SK-N-SH (cell line): ENCODE data around the gene DHX35. TPM values are rescaled to one million over a fixed set of nuclear protein-coding genes. Genes with fewer than 3 reads are reported as not detected.

Source experiments
- CTCF ChIA-PET: fragments of 300-600, 350-600 bp; formaldehyde crosslinking; extraction: SDS; loops from one replicate; lab custom pipeline; 2021; lab: Yijun Ruan, JAX
- POLR2A ChIA-PET: fragments of 350-600 bp; sonication (Branson Sonifier 250); formaldehyde crosslinking; extraction: SDS; loops from one replicate; lab custom pipeline; 2020; ENCODE audit warnings: antibody characterized with exemption, inconsistent platforms; lab: Yijun Ruan, JAX
- DNase-seq: peaks from one replicate; pipeline ENCODE4 v3.0.0; 2012
- H2AFZ ChIP-seq: fragments of 200-600 bp; sonication (generic); 2 replicates; pipeline ENCODE4 v1.8.1; 2016; ENCODE audit warnings: antibody characterized with exemption, mild to moderate bottlenecking, low read depth
- H3F3A ChIP-seq: fragments of 200-600 bp; sonication (generic); replicated peaks from 2 replicates; pipeline ENCODE3; 2016; ENCODE audit warnings: antibody characterized with exemption, mild to moderate bottlenecking; ENCODE audit not compliant: insufficient read depth
- H3K27ac ChIP-seq, 2 experiments: fragments of 200-500 bp in 1 of 2; fragments of 200-600 bp in 1 of 2; sonication (Bioruptor generic) in 1 of 2; sonication (generic), shearing (Covaris generic) in 1 of 2; 2 replicates each; pipeline versions ENCODE4 v1.5.1 to v1.6.1; 2014 to 2016; ENCODE audit warnings: low read depth in 2 of 2, inconsistent platforms in 1 of 2, low read length in 1 of 2, mild to moderate bottlenecking in 1 of 2, mixed read lengths in 1 of 2
- H3K27me3 ChIP-seq: fragments of 200-600 bp; sonication (generic), shearing (Covaris generic); 2 replicates; pipeline ENCODE4 v1.6.1; 2016; ENCODE audit warnings: mixed run types; ENCODE audit not compliant: insufficient read depth
- H3K36me3 ChIP-seq, 2 experiments: fragments of 200-500 bp in 1 of 2; fragments of 200-600 bp in 1 of 2; sonication (Bioruptor generic) in 1 of 2; sonication (generic) in 1 of 2; replicated peaks in 1 of 2; 2 replicates each; pipeline versions ENCODE3 to v1.5.1; 2014 to 2016; ENCODE audit warnings: low read length in 1 of 2, mild to moderate bottlenecking in 1 of 2; ENCODE audit not compliant: insufficient read depth in 2 of 2, control insufficient read depth in 1 of 2
- H3K4me1 ChIP-seq, 2 experiments: fragments of 200-500 bp in 1 of 2; fragments of 200-600 bp in 1 of 2; sonication (Bioruptor generic) in 1 of 2; sonication (generic), shearing (Covaris generic) in 1 of 2; 2 replicates each; pipeline versions ENCODE4 v1.5.1 to v1.6.1; 2014 to 2016; ENCODE audit warnings: low read depth in 1 of 2, low read length in 1 of 2, mixed run types in 1 of 2; ENCODE audit not compliant: insufficient read depth in 2 of 2, control insufficient read depth in 1 of 2
- H3K4me2 ChIP-seq: fragments of 200-600 bp; sonication (generic), shearing (Covaris generic); 2 replicates; pipeline ENCODE4 v1.6.1; 2017; ENCODE audit warnings: mixed run types
- H3K4me3 ChIP-seq, 2 experiments: fragments of 200-500 bp in 1 of 2; fragments of 200-600 bp in 1 of 2; sonication (Bioruptor generic) in 1 of 2; sonication (generic), shearing (Covaris generic) in 1 of 2; 2 replicates each; pipeline versions ENCODE4 v1.5.1 to v1.8.1; 2014 to 2016; ENCODE audit warnings: low read depth in 2 of 2, inconsistent platforms in 1 of 2, low read length in 1 of 2, mild to moderate bottlenecking in 1 of 2, mixed read lengths in 1 of 2, moderate library complexity in 1 of 2
- H3K79me2 ChIP-seq: fragments of 200-600 bp; sonication (generic); 2 replicates; pipeline ENCODE4 v1.8.1; 2017; ENCODE audit warnings: mild to moderate bottlenecking; ENCODE audit not compliant: insufficient read depth
- H3K9ac ChIP-seq: fragments of 200-600 bp; sonication (generic); 2 replicates; pipeline ENCODE4 v1.6.1; 2017; ENCODE audit warnings: mixed run types
- H3K9me2 ChIP-seq: fragments of 200-600 bp; sonication (generic); 2 replicates; pipeline ENCODE4 v1.6.1; 2017; ENCODE audit warnings: mixed run types
- H3K9me3 ChIP-seq: fragments of 200-600 bp; sonication (generic); 2 replicates; pipeline ENCODE4 v1.6.1; 2017; ENCODE audit warnings: mixed run types, mild to moderate bottlenecking, moderate library complexity
- H4K20me1 ChIP-seq: fragments of 200-600 bp; sonication (generic); 2 replicates; pipeline ENCODE4 v1.6.1; 2017; ENCODE audit warnings: mild to moderate bottlenecking, mixed run types; ENCODE audit not compliant: insufficient read depth
- CHD2 ChIP-seq: fragments of 150-350 bp; IDR thresholded peaks from 2 replicates; pipeline ENCODE4 v1.6.1; 2018; ENCODE audit warnings: low read length; ENCODE audit not compliant: partially characterized antibody
- ELF1 ChIP-seq: IDR thresholded peaks from 2 replicates; pipeline ENCODE4 v1.4.0; 2012
- EP300 ChIP-seq, 2 experiments: IDR thresholded peaks; 2 replicates each; pipeline versions ENCODE4 v1.4.0 to v1.6.1; 2012; ENCODE audit warnings: borderline replicate concordance in 1 of 2, low read depth in 1 of 2, low read length in 1 of 2
- EZH2phosphoT487 ChIP-seq: fragments of 200-600 bp; sonication (generic); IDR thresholded peaks from 2 replicates; pipeline ENCODE4 v1.6.1; 2017; ENCODE audit warnings: low read depth, mixed run types, mild to moderate bottlenecking, antibody characterized with exemption, moderate library complexity, borderline replicate concordance
- FOSL2 ChIP-seq: IDR thresholded peaks from 2 replicates; pipeline ENCODE4 v1.4.0; 2012; ENCODE audit warnings: low read depth, mild to moderate bottlenecking, moderate library complexity, borderline replicate concordance
- FOXM1 ChIP-seq: IDR thresholded peaks from 2 replicates; pipeline ENCODE4 v1.4.0; 2012; ENCODE audit warnings: low read depth, mild to moderate bottlenecking
- JUND ChIP-seq: IDR thresholded peaks from 2 replicates; pipeline ENCODE4 v1.4.0; 2012
- MAX ChIP-seq: IDR thresholded peaks from 2 replicates; pipeline ENCODE4 v1.4.0; 2012; ENCODE audit warnings: low read depth
- MEF2A ChIP-seq: IDR thresholded peaks from 2 replicates; pipeline ENCODE4 v1.4.0; 2012; ENCODE audit warnings: low read depth, borderline replicate concordance
- NFIC ChIP-seq: IDR thresholded peaks from 2 replicates; pipeline ENCODE4 v1.4.0; 2012; ENCODE audit warnings: borderline replicate concordance
- NRF1 ChIP-seq: IDR thresholded peaks from 2 replicates; pipeline ENCODE4 v1.6.1; 2012; ENCODE audit warnings: low read depth, mild to moderate bottlenecking, low read length
- POLR2AphosphoS5 ChIP-seq: IDR thresholded peaks from 2 replicates; pipeline ENCODE4 v1.6.1; 2012; ENCODE audit warnings: low read depth, low read length
- RXRA ChIP-seq: IDR thresholded peaks from 2 replicates; pipeline ENCODE4 v1.4.0; 2012; ENCODE audit warnings: low read depth, mild to moderate bottlenecking, borderline replicate concordance
- SMC3 ChIP-seq: IDR thresholded peaks from 2 replicates; pipeline ENCODE4 v1.6.1; 2012; ENCODE audit warnings: low read depth, low read length, improper control_type of control experiment
- TCF12 ChIP-seq: IDR thresholded peaks from 2 replicates; pipeline ENCODE4 v1.4.0; 2012
- USF1 ChIP-seq: IDR thresholded peaks from 2 replicates; pipeline ENCODE4 v1.4.0; 2012; ENCODE audit warnings: low read depth, borderline replicate concordance
- USF2 ChIP-seq: fragments of 150-350 bp; IDR thresholded peaks from 2 replicates; pipeline ENCODE4 v1.6.1; 2017; ENCODE audit warnings: antibody characterized with exemption, low read length, low read depth, borderline replicate concordance
- ZBTB33 ChIP-seq: IDR thresholded peaks from 2 replicates; pipeline ENCODE4 v1.4.0; 2012; ENCODE audit warnings: low read depth, borderline replicate concordance
- WGBS: methylation state at CpG from one replicate; pipeline ENCODE4 v1.1.6; 2017; ENCODE audit warnings: low lambda C conversion rate; 5-methylcytosine and 5-hydroxymethylcytosine counted together
- polyA plus RNA-seq, 3 experiments: library from polyadenylated mRNA; depleted of rRNA; stranded (reverse); fragments of >200 nt; gene quantifications; 2 replicates each; pipeline ENCODE4 v1.2.3, GENCODE V29; 2012

DHX35 gene
- polyA plus RNA-seq, 1 of the 3 experiments (the other 2 are of a cell fraction) = 17.1 TPM

GRCh38 chr20:39067526-39068216 is 105.5 kb downstream of the DHX35 start:
- Histone ChIP-seq H3K4me3 (no peak overlapping the region), H3K36me3 (no peaks in the 10 kb centered on the region), H3K9me2 (no peaks in the 10 kb centered on the region), H3K79me2 (no peaks in the 10 kb centered on the region), H3K27me3 (no peaks in the 10 kb centered on the region), H3F3A (peaks cover 4% of the 10 kb centered on the region), H3K9ac (no peak overlapping the region), H3K4me1 (no peaks in the 10 kb centered on the region; a peak in 2 of 4 replicates), H3K4me2 (no peak overlapping the region), H2AFZ (no peak overlapping the region), H3K27ac (no peak overlapping the region), H3K9me3 (no peaks in the 10 kb centered on the region), H4K20me1 (no peaks in the 10 kb centered on the region)
- 32% methylated on average over 4 of the region's 5 CpGs for WGBS
- DNase-seq = no peak
- CTCF ChIA-PET = interaction anchor here (12.0 to 12.4 kb wide), 2 partner anchors 13 to 19 kb away, joined by 103 to 117 read pairs; no protein-coding TSS in a partner anchor
- POLR2A ChIA-PET = no interaction called here
- TF ChIP-seq NFIC (no peak), RXRA (no peak), NRF1 (no peak), ELF1 (no peak), ZBTB33 (no peak), USF2 (no peak), MEF2A (no peak), MAX (no peak), EZH2phosphoT487 (no peak), EP300 (IDR thresholded peaks at IDR 0.05; ENCODE audit: borderline replicate concordance in 1 of 2, low read depth in 1 of 2, low read length in 1 of 2) (no peak), POLR2AphosphoS5 (no peak), CHD2 (no peak)

- H2AFZ ChIP-seq = no peak overlapping the region
- H4K20me1 ChIP-seq = no peaks in the 10 kb centered on the region
- H3K4me2 ChIP-seq = no peak overlapping the region
- ChIA-PET POLR2A (no interaction called here), CTCF (interaction anchor here (1.2 to 12.4 kb wide), 5 partner anchors 10 to 42 kb away, joined by 3 to 117 read pairs (median 8); no protein-coding TSS in a partner anchor)
- no peaks in the 10 kb centered on the region for H3K79me2 ChIP-seq
- H3F3A ChIP-seq = peaks cover 4% of the 10 kb centered on the region
- no peak overlapping the region for H3K27ac ChIP-seq
- no peak overlapping the region for H3K4me3 ChIP-seq
- no peaks in the 10 kb centered on the region; the same call in 1 of the 2 replicates for H3K27me3 ChIP-seq
- H3K4me1 ChIP-seq = no peaks in the 10 kb centered on the region; a peak in 2 of 4 replicates
- H3K9me2 ChIP-seq = no peaks in the 10 kb centered on the region
- no peak for DNase-seq
- H3K9me3 ChIP-seq = no peaks in the 10 kb centered on the region
- 29% methylated on average over 6 of the region's 6 CpGs for WGBS
- H3K9ac ChIP-seq = no peak overlapping the region
- H3K36me3 ChIP-seq = no peaks in the 10 kb centered on the region
- TF ChIP-seq JUND (no peak), USF2 (no peak), USF1 (no peak), FOXM1 (no peak), MEF2A (no peak), MAX (no peak), TCF12 (no peak), CHD2 (no peak), NFIC (no peak), SMC3 (no peak), FOSL2 (no peak)
Measured at GRCh38 chr20:39069976-39070375, 107.8 kb downstream of the DHX35 start.
